Measurements from ENCODE around the gene CMTM1. TPM values are rescaled to one million over a fixed set of nuclear protein-coding genes. Genes with fewer than 3 reads are reported as not detected.

Gene CMTM1
- total RNA-seq, 1 experiment from 2014 or later, result 9.4 TPM

- H3K27ac ChIP-seq, result no peak overlapping the region
Measured at GRCh38 chr16:66548868-66549267, 17.4 kb upstream of the CMTM1 start.

GRCh38 chr16:66549284-66550131 lies 16.7 kb upstream of the CMTM1 start, which contains the start of gene TK2:
Gene TK2, minus strand, starts transcription at chr16:66550122. Its CDS starts 61 bp downstream, at chr16:66550061.
- H3K36me3 ChIP-seq (ENCODE audit: low read depth), result no peaks in the 10 kb centered on the region
- intact Hi-C loops (cut with micrococcal nuclease; ENCODE audit: unreplicated experiment), result loop anchor here (5.0 kb wide), 1 partner anchor 53 kb away; the partner anchor contains the start of gene CMTM3
- no peak within 1 kb of the TSS for H3K27ac ChIP-seq
- H3K4me3 ChIP-seq, result peak within 1 kb of the TSS; percentile 90
- no peaks in the 10 kb centered on the region for H4K20me1 ChIP-seq (ENCODE audit: insufficient read depth)
- H3K9me3 ChIP-seq (ENCODE audit: insufficient read depth, low read depth), result no peaks in the 10 kb centered on the region
- POLR2A ChIA-PET (ENCODE audit: unreplicated experiment), result no interaction called here
- BruUV-seq (replicated peaks), result TSS peak; percentile 59
- peak in 1 of 2 experiments; percentile 52 for DNase-seq
- CTCF ChIA-PET, result no interaction called here
- TF ChIP-seq EZH2 (IDR thresholded peaks at IDR 0.05; ENCODE audit: low read depth) (no peak), CTCF (conservative IDR thresholded peaks at IDR 0.05) (no peak)
- H3K79me2 ChIP-seq (ENCODE audit: low read depth), result peaks cover 19% of the 10 kb centered on the region
- H3F3A ChIP-seq (ENCODE audit: insufficient read depth, low read depth), result peaks cover 7% of the 10 kb centered on the region; the same call in 1 of the 2 replicates
- peak within 1 kb of the TSS; percentile 96 for H2AFZ ChIP-seq
- H3K4me2 ChIP-seq, result peak within 1 kb of the TSS; percentile 84
- H3K4me1 ChIP-seq (replicated peaks; ENCODE audit: insufficient read depth), result peaks cover 30% of the 10 kb centered on the region
- no peaks in the 10 kb centered on the region for H3K9me2 ChIP-seq (ENCODE audit: insufficient read depth)
- no peaks in the 10 kb centered on the region for H3K27me3 ChIP-seq (ENCODE audit: insufficient read depth, low read depth)

More at GRCh38 chr16:66548868-66549267, 17.4 kb upstream of the CMTM1 start:
- no TSS peak for BruUV-seq (replicated peaks)
- Histone ChIP-seq H3K4me1 (replicated peaks; ENCODE audit: insufficient read depth) (peaks cover 28% of the 10 kb centered on the region), H4K20me1 (ENCODE audit: insufficient read depth) (no peaks in the 10 kb centered on the region), H3K36me3 (ENCODE audit: low read depth) (no peaks in the 10 kb centered on the region), H3K4me2 (peak overlapping the region; percentile 84), H3K9me2 (ENCODE audit: insufficient read depth) (no peaks in the 10 kb centered on the region), H3K9me3 (ENCODE audit: insufficient read depth, low read depth) (no peaks in the 10 kb centered on the region), H3K27me3 (ENCODE audit: insufficient read depth, low read depth) (no peaks in the 10 kb centered on the region), H2AFZ (peak overlapping the region; percentile 96; the same call in 1 of the 2 replicates), H3K4me3 (peak overlapping the region; percentile 90), H3F3A (ENCODE audit: insufficient read depth, low read depth) (peaks cover 10% of the 10 kb centered on the region; the same call in 1 of the 2 replicates), H3K79me2 (ENCODE audit: low read depth) (peaks cover 13% of the 10 kb centered on the region)
- intact Hi-C loops (cut with micrococcal nuclease; ENCODE audit: unreplicated experiment), result no loop called here
- no peak for DNase-seq
- TF ChIP-seq EZH2 (IDR thresholded peaks at IDR 0.05; ENCODE audit: low read depth), result no peak
- no peak for TF ChIP-seq CTCF (conservative IDR thresholded peaks at IDR 0.05)
- POLR2A ChIA-PET (ENCODE audit: unreplicated experiment), result interaction anchor here (0.6 kb wide), 1 partner anchor 62 kb away, joined by 5 read pairs; no protein-coding TSS in a partner anchor
- CTCF ChIA-PET, result no interaction called here

- Histone ChIP-seq H3K4me3 (no peak overlapping the region), H3K9me2 (ENCODE audit: insufficient read depth) (no peaks in the 10 kb centered on the region), H4K20me1 (ENCODE audit: insufficient read depth) (no peaks in the 10 kb centered on the region), H3K27ac (no peak overlapping the region), H3K27me3 (ENCODE audit: insufficient read depth, low read depth) (no peaks in the 10 kb centered on the region), H3K36me3 (ENCODE audit: low read depth) (0 out of 2 replicates have a peak, but pooled peaks cover 6% of the 10 kb centered on the region), H3F3A (ENCODE audit: insufficient read depth, low read depth) (peaks cover 7% of the 10 kb centered on the region; the same call in 1 of the 2 replicates), H3K79me2 (ENCODE audit: low read depth) (peaks cover 20% of the 10 kb centered on the region), H3K9me3 (ENCODE audit: insufficient read depth, low read depth) (no peaks in the 10 kb centered on the region), H3K4me1 (replicated peaks; ENCODE audit: insufficient read depth) (peaks cover 30% of the 10 kb centered on the region), H2AFZ (no peak overlapping the region), H3K4me2 (peak overlapping the region; percentile 91)
- TF ChIP-seq CTCF (conservative IDR thresholded peaks at IDR 0.05), result peak; percentile 40; the same call in 1 of the 2 replicates
- no peak for TF ChIP-seq EZH2 (IDR thresholded peaks at IDR 0.05; ENCODE audit: low read depth)
- intact Hi-C loops (cut with micrococcal nuclease; ENCODE audit: unreplicated experiment), result loop anchor here (5.0 kb wide), 1 partner anchor 51 kb away; the partner anchor contains the start of gene CMTM3
- ChIA-PET POLR2A (ENCODE audit: unreplicated experiment) (interaction anchor here (0.5 to 0.6 kb wide), 2 partner anchors 29 to 72 kb away, joined by 3 to 9 read pairs; no protein-coding TSS in a partner anchor), CTCF (no interaction called here)
- DNase-seq, result no peak
- no TSS peak for BruUV-seq (replicated peaks)
Measured at GRCh38 chr16:66551348-66551759, 14.9 kb upstream of the CMTM1 start.
